ENCODE data around the gene ATAD5.
A peak's percentile ranks its signal among the peaks of the same experiment; 100 is the strongest.
"Not testable (repeated sequence)": the region's sequence is repeated elsewhere in the genome, so short reads cannot be mapped to it uniquely, and the experiment has no call there.

ATAD5 gene

DNA sequence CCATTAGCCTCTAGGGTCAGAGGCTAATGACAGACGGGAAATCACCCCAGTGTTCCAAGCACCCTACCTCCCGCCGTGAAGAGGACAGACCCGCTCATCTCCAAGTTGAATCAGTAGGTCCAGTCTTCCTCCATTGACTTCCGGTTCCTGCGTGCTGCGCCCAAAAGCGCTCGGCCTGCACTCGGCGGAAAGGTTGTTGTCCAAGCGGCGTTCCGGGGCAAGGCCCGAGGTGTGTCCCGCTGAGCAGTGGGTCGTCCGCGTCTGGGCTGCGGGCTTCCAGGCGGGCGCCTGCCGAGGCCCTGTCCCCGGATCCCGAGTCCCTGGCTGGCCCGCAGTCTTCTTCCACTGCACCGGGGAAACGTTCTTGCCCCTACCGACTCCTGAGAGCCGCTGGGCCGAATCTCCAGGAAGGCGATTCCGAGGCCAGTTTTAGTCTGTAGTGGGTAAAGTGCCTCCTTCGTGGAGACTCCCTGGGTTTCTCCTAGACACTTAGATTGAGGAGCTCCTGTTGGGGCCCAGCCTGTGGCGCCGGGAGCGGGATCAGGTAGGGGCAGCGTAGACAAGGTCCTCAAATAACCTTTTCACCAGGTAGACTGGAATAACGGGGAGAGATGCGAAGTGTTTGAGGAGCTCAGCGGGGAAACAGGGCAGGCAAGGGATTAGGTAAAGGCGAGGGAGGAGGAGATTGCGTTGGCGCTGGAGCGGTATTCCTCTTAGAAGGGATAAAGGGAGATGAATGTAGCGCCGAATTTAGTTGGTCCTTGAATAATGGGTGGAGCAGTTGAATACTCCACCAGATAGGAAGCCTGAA lies 74.5 kb downstream of the ATAD5 start, which contains the start of gene TEFM:
TSS of gene TEFM (minus strand) at position 138 of the 811 bp plus-strand sequence. CDS start at position 98, 40 bp downstream.
- Histone ChIP-seq H3K9ac (peak within 1 kb of the TSS; percentile 73), H2AFZ (ENCODE audit: low read depth) (peak within 1 kb of the TSS; percentile 76), H3K79me2 (ENCODE audit: insufficient read depth, low read depth) (peaks cover 27% of the 10 kb centered on the region), H3K4me1 (ENCODE audit: low read depth, poor library complexity, severe bottlenecking) (peaks cover 12% of the 10 kb centered on the region), H3K27ac (peak within 1 kb of the TSS; percentile 38), H3K36me3 (ENCODE audit: insufficient read depth) (no peaks in the 10 kb centered on the region; the same call in 1 of the 2 replicates), H4K20me1 (ENCODE audit: insufficient read depth) (no peaks in the 10 kb centered on the region), H3K27me3 (ENCODE audit: insufficient read depth, low read depth) (no peaks in the 10 kb centered on the region), H3K4me2 (peak within 1 kb of the TSS; percentile 65), H3K4me3 (IDR thresholded peaks at IDR 0.05; ENCODE audit: insufficient read depth, low read depth, low read length) (peak within 1 kb of the TSS; percentile 38)
- no peak for TF ChIP-seq CTCF (conservative IDR thresholded peaks at IDR 0.05; ENCODE audit: low read depth, low read length)

GRCh38 chr17:30908717-30909420 lies 77.1 kb downstream of the ATAD5 start:
- H3K4me2 ChIP-seq: no peak overlapping the region
- no peak overlapping the region for H3K4me3 ChIP-seq (IDR thresholded peaks at IDR 0.05; ENCODE audit: insufficient read depth, low read depth, low read length)
- peaks cover 20% of the 10 kb centered on the region for H3K79me2 ChIP-seq (ENCODE audit: insufficient read depth, low read depth)
- peaks cover 12% of the 10 kb centered on the region for H3K4me1 ChIP-seq (ENCODE audit: low read depth, poor library complexity, severe bottlenecking)
- no peak overlapping the region for H2AFZ ChIP-seq (ENCODE audit: low read depth)
- no peak overlapping the region for H3K27ac ChIP-seq
- no peak for TF ChIP-seq CTCF (conservative IDR thresholded peaks at IDR 0.05; ENCODE audit: low read depth, low read length)
- no peaks in the 10 kb centered on the region for H4K20me1 ChIP-seq (ENCODE audit: insufficient read depth)
- no peak overlapping the region for H3K9ac ChIP-seq
- H3K36me3 ChIP-seq (ENCODE audit: insufficient read depth): no peaks in the 10 kb centered on the region
- H3K27me3 ChIP-seq (ENCODE audit: insufficient read depth, low read depth): no peaks in the 10 kb centered on the region

DNA sequence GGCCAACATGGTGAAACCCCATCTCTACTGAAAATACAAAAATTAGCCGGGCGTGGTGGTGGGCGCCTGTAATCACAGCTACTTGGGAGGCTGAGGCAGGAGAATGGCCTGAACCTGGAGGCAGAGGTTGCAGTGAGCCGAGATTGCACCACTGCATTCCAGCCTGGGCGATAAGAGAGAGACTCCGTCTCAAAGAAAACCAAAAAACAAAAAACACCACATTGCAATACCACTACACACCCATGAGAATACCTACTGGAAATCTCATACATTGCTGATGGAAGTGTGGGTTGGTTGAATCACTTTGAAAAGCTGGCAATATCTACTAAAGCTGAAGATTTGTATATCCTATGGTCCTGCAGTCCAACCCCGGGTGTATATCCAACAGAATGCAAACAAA lies 78.4 kb downstream of the ATAD5 start:
- not testable (repeated sequence) for H3K4me1 ChIP-seq (ENCODE audit: low read depth, poor library complexity, severe bottlenecking); H2AFZ ChIP-seq (ENCODE audit: low read depth); H3K4me3 ChIP-seq (IDR thresholded peaks at IDR 0.05; ENCODE audit: insufficient read depth, low read depth, low read length); H4K20me1 ChIP-seq (ENCODE audit: insufficient read depth); H3K9ac ChIP-seq; H3K4me2 ChIP-seq; H3K36me3 ChIP-seq (ENCODE audit: insufficient read depth); H3K79me2 ChIP-seq (ENCODE audit: insufficient read depth, low read depth); H3K27me3 ChIP-seq (ENCODE audit: insufficient read depth, low read depth); H3K27ac ChIP-seq

DNA sequence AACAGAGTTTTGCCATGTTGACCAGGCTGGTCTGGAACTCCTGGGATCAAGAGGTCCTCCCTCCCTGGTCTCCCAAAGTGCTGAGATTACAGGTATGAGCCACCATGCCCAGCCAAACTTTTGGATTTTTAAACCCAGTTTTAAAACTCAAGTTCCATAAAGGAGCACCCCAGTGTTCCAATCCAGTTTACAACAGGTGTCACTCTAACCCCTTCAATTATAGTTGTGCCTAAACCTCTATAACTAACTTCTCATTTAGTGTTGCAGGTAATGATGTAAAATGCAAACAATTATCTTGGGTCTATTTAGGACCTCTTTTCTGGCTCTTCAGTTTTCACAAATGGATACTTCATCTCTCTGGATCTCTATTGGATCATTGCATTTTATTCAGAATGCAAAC lies 82.2 kb downstream of the ATAD5 start:
- no peaks in the 10 kb centered on the region for H3K36me3 ChIP-seq (ENCODE audit: insufficient read depth)
- no peak overlapping the region for H3K9ac ChIP-seq
- no peaks in the 10 kb centered on the region for H3K79me2 ChIP-seq (ENCODE audit: insufficient read depth, low read depth)
- H2AFZ ChIP-seq (ENCODE audit: low read depth): no peak overlapping the region
- no peaks in the 10 kb centered on the region for H3K27me3 ChIP-seq (ENCODE audit: insufficient read depth, low read depth)
- TF ChIP-seq CTCF (conservative IDR thresholded peaks at IDR 0.05; ENCODE audit: low read depth, low read length): no peak
- H3K4me3 ChIP-seq (IDR thresholded peaks at IDR 0.05; ENCODE audit: insufficient read depth, low read depth, low read length): no peak overlapping the region
- H3K27ac ChIP-seq: no peak overlapping the region
- H3K4me2 ChIP-seq: no peak overlapping the region
- H3K4me1 ChIP-seq (ENCODE audit: low read depth, poor library complexity, severe bottlenecking): no peaks in the 10 kb centered on the region
- no peaks in the 10 kb centered on the region for H4K20me1 ChIP-seq (ENCODE audit: insufficient read depth)

Data from KMS-11 (cell line).